DMS53 (cell line): ENCODE measurements around the gene PDLIM7.

Experiments used
- DNase-seq: peaks from one replicate; lab custom pipeline; 2025; lab: John Stamatoyannopoulos, UW

Gene PDLIM7

GRCh38 chr5:177456976-177457851 lies 40.2 kb downstream of the PDLIM7 start:
- peak; percentile 99 for DNase-seq

DNA sequence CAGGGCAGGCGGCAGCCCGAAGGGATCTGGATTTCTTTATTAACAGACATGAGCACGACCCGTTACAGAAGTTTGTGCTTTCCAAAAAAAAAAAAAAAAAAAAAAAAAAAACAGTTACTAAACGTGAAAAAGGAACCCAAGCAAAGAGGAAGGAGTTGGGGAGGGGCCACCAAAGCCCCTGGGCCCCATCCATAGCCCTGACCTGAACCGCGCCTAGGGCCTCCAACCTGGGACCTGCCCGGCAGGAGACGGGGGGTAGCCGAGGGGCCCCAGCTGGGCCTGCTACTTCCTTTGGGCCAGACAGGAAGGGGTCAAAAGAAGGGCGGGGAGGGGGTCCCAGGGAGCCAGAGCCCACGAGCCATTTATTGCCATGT lies 40.8 kb downstream of the PDLIM7 start:
- DNase-seq: no peak

- DNase-seq: peak; percentile 97
Measured at GRCh38 chr5:177455661-177456590, 41.5 kb downstream of the PDLIM7 start.

- peak; percentile 97 for DNase-seq
Measured at GRCh38 chr5:177455036-177455660, 42.3 kb downstream of the PDLIM7 start.

DNA sequence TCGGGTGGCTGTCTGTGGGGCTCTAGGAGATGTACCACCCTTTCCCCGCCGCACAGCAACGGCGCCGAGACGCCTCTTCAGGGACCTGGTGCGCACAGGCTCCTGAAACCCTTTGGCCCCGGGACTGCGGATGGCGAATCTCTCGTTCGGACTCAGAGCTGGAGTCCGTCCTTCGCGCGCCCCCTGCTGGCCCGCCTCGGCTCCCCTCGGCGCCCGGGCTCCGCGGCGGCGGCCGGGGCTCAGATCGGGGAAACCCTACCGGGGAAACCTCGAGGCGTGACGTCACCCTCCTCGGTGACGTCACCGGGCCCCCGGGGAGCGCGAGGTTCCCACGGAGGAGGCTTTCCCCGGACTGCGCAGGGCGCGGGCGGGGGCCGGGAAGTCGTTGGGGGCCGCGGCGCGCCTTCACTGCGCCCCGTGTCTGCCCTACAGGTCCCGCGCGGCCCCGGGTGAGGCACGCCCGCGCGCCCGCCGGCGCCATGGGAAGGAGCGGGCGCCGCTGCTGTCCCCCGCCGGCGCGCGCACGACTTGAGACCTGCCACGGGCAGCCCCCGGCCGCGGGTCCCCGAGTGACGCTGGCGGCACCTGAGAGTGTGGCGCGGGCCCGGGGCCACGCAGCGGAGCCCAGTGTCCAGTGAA lies 42.9 kb downstream of the PDLIM7 start:
- DNase-seq: peak; percentile 96

GRCh38 chr5:177453852-177454396 lies 43.5 kb downstream of the PDLIM7 start:
- peak; percentile 76 for DNase-seq

GRCh38 chr5:177452688-177453638 lies 44.4 kb downstream of the PDLIM7 start:
- peak; percentile 40 for DNase-seq

DNA sequence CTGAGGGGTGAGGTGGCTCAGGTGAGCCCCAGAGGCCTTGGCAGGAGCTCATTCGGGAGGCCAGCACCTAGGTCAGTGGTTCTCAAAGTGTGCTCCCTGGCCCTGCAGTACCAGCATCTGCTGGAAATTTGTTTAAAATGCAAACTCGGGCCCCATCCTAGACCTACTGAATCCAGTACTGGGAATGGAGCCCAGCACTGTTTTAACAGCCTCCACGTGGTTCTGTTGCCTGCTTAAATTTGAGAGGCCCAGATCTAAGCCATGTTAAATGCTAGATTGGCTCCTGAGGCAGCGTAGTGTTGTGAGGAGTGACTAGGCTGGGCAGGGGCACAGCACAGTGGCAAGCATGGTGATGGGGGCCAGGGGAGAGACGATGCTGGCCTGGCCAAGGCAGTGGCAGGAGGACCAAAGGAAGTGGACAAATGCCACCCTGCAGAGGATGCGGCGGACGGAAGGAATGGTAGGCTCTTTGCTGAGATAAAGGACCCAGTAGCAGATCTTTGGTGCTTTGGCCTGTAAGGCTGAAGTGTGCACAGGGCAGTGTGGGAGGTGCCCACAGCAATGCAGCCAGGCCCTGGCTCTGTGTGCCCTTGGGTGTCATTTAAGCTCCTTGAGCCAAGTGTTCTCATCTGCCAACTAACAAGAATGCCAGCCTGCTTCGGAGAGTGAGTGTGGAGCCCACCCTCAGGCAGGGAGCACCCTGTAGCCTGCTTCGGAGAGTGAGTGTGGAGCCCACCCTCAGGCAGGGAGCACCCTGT lies 46.6 kb downstream of the PDLIM7 start:
- DNase-seq: no peak

- no peak for DNase-seq
Measured at GRCh38 chr5:177449140-177450061, 48.0 kb downstream of the PDLIM7 start.

- DNase-seq: no peak
Measured at GRCh38 chr5:177448244-177448950, 49.0 kb downstream of the PDLIM7 start.

- DNase-seq: peak; percentile 89
Measured at GRCh38 chr5:177447611-177448243, 49.7 kb downstream of the PDLIM7 start.

DNA sequence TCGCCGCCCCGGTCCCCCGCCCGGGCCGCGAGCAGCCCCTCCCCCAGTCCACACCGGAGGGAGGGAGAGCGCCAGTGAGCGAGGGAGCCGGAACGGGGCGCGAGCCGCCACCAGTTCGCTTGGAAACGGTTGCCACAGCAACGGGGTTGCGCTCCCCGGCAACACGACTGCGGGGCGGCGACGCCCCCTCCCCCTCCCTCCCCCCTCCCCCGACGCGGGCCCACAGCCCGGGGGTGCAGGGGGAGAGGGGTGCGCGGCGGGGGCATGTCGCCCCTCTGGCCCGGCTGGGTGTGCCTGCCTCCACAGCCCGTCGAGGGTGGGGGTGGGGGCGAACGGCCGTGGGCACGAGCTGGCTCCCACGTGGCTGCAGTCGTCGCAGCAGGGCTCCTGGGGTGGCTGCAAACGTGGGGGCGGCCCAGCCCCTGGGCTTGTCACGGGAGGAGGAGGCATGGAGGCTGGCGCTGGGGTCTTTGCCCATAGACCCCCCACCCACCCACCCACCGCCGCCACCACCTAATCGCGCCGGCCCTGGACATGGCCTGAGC lies 50.3 kb downstream of the PDLIM7 start:
- DNase-seq: peak; percentile 89

- DNase-seq: peak; percentile 93
Measured at GRCh38 chr5:177446200-177447065, 51.0 kb downstream of the PDLIM7 start, which contains the start of gene PRR7. Gene PRR7 (plus strand): TSS chr5:177446814. CDS start chr5:177455068, 8,254 bp downstream.

- no peak for DNase-seq
Measured at GRCh38 chr5:177445917-177446199, 51.5 kb downstream of the PDLIM7 start.

DNA sequence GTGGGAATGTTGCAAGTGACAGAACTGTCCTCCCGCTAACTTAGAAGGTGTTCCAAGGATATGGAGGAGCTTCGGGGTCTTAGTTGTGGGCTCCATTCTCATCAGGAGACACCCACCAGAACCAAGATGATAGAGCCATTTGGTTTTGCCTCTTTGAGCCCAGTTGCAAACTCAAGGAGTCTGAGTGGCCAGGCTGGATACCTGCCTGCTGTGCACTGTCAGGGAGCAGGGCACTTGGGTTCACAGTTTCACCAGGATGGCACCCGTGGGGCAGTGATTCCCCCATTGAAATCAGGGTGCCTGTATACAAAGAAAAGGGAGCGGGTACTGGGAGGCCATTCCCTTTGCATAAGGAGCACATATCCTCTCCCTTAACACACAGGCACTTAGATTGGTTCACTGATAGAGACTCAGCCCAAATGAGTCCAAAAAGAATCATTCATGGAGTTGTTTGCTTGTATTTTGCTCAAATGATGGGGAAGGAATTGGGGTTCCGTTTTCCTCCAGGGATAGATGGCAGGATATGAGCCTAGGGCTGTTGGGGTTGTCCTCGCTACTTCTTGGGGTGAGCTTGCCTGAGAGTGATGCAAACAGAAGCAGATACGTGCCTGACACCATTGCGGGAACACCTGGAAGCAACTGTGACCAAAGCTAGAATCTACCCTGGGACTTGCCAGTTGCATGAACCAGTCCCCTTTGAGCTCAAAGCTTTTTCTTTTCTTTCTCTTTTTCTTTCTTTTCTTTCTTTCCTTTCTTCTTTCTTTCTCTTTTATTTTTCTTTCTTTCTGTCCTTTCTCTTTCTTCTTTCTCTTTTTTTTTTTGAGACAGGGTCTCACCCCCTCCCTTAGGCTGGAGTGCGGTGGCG lies 52.1 kb downstream of the PDLIM7 start:
- DNase-seq: peak; percentile 45
